MCF 10A (cell line): Measurements from ENCODE around the gene CAMTA1. TPM values are rescaled to one million over a fixed set of nuclear protein-coding genes. Genes with fewer than 3 reads are reported as not detected.

ENCODE experiments used
- BruUV-seq: library from RNA; stranded (reverse); fragments of 400-500 nt; replicated peaks from 2 replicates; lab custom pipeline; 2021; lab: Mats Ljungman, UMichigan
- CTCF ChIA-PET: fragments of 300-600 bp; sonication (Branson Sonifier 250); formaldehyde crosslinking; extraction: SDS; loops from one replicate; lab custom pipeline; 2021; ENCODE audit warnings: antibody characterized with exemption, inconsistent platforms; lab: Yijun Ruan, JAX
- POLR2A ChIA-PET: fragments of 300-600, 350-650 bp; sonication (Branson Sonifier 250); formaldehyde crosslinking; extraction: SDS; loops from one replicate; lab custom pipeline; 2020; ENCODE audit warnings: antibody characterized with exemption, inconsistent platforms; lab: Yijun Ruan, JAX
- DNase-seq: peaks from one replicate; pipeline ENCODE4 v3.0.0-alpha.2; 2018; ENCODE audit not compliant: unreplicated experiment
- H3K27ac Mint-ChIP-seq: one replicate; pipeline ENCODE4 v1.8.0; 2022; ENCODE audit warnings: mild to moderate bottlenecking, low read depth, mixed read lengths; ENCODE audit not compliant: unreplicated experiment
- H3K27me3 Mint-ChIP-seq: one replicate; pipeline ENCODE4 v1.8.0; 2022; ENCODE audit warnings: mixed read lengths; ENCODE audit not compliant: insufficient read depth, unreplicated experiment
- H3K36me3 Mint-ChIP-seq: one replicate; pipeline ENCODE4 v1.8.0; 2022; ENCODE audit warnings: mild to moderate bottlenecking, moderate library complexity, mixed read lengths; ENCODE audit not compliant: insufficient read depth, unreplicated experiment
- H3K4me1 Mint-ChIP-seq: one replicate; pipeline ENCODE4 v1.8.0; 2022; ENCODE audit warnings: mixed read lengths; ENCODE audit not compliant: insufficient read depth, unreplicated experiment
- H3K4me3 Mint-ChIP-seq: one replicate; pipeline ENCODE4 v1.8.0; 2022; ENCODE audit warnings: mild to moderate bottlenecking, moderate library complexity, mixed read lengths; ENCODE audit not compliant: unreplicated experiment
- H3K9me3 Mint-ChIP-seq: one replicate; pipeline ENCODE4 v1.8.0; 2022; ENCODE audit warnings: mixed read lengths; ENCODE audit not compliant: unreplicated experiment
- CTCF ChIP-seq: fragments of 200-600 bp; IDR thresholded peaks from one replicate; pipeline ENCODE4 v1.8.0; 2022; ENCODE audit warnings: antibody characterized with exemption, mild to moderate bottlenecking; ENCODE audit not compliant: unreplicated experiment
- intact Hi-C: fragments of 100-400 bp; cut with micrococcal nuclease; formaldehyde crosslinking; loops from 2 replicates; pipeline ENCODE4 v1.14.1; 2022
- total RNA-seq: library from RNA; stranded (reverse); gene quantifications from 2 replicates; pipeline ENCODE4 v1.2.3, GENCODE V29; 2022

CAMTA1 gene
- total RNA-seq, 1 experiment from 2014 or later, result 74.1 TPM

GRCh38 chr1:7352364-7352763 lies 567.1 kb downstream of the CAMTA1 start:
- H3K27ac Mint-ChIP-seq, result no peak overlapping the region
- POLR2A ChIA-PET, result no interaction called here
- no peak for TF ChIP-seq CTCF
- intact Hi-C loops, result no loop called here
- no peaks in the 10 kb centered on the region for H3K36me3 Mint-ChIP-seq
- no peak overlapping the region for H3K4me3 Mint-ChIP-seq
- CTCF ChIA-PET, result interaction anchor here (0.7 to 0.9 kb wide), 2 partner anchors 11 to 40 kb away, joined by 3 to 5 read pairs; no protein-coding TSS in a partner anchor
- DNase-seq, result no peak
- no peaks in the 10 kb centered on the region for H3K27me3 Mint-ChIP-seq
- H3K9me3 Mint-ChIP-seq, result no peaks in the 10 kb centered on the region
- H3K4me1 Mint-ChIP-seq, result no peaks in the 10 kb centered on the region
- no TSS peak for BruUV-seq

- H3K36me3 Mint-ChIP-seq, result no peaks in the 10 kb centered on the region
- H3K9me3 Mint-ChIP-seq, result no peaks in the 10 kb centered on the region
- H3K27ac Mint-ChIP-seq, result no peak overlapping the region
- H3K4me3 Mint-ChIP-seq, result no peak overlapping the region
- intact Hi-C loops, result no loop called here
- no peak for TF ChIP-seq CTCF
- BruUV-seq, result no TSS peak
- H3K27me3 Mint-ChIP-seq, result no peaks in the 10 kb centered on the region
- DNase-seq, result no peak
- no peaks in the 10 kb centered on the region for H3K4me1 Mint-ChIP-seq
- CTCF ChIA-PET, result interaction anchor here (0.7 to 0.9 kb wide), 2 partner anchors 11 to 41 kb away, joined by 3 to 5 read pairs; no protein-coding TSS in a partner anchor
- POLR2A ChIA-PET, result no interaction called here
Observed at GRCh38 chr1:7352974-7353373, 567.7 kb downstream of the CAMTA1 start.

GRCh38 chr1:7355646-7356045 lies 570.4 kb downstream of the CAMTA1 start:
- no peaks in the 10 kb centered on the region for H3K9me3 Mint-ChIP-seq
- POLR2A ChIA-PET, result interaction anchor here (0.6 kb wide), 1 partner anchor 34 kb away, joined by 4 read pairs; no protein-coding TSS in a partner anchor
- no peak for TF ChIP-seq CTCF
- H3K27me3 Mint-ChIP-seq, result no peaks in the 10 kb centered on the region
- DNase-seq, result no peak
- no peak overlapping the region for H3K4me3 Mint-ChIP-seq
- no peaks in the 10 kb centered on the region for H3K36me3 Mint-ChIP-seq
- no TSS peak for BruUV-seq
- H3K27ac Mint-ChIP-seq, result no peak overlapping the region
- CTCF ChIA-PET, result no interaction called here
- intact Hi-C loops, result no loop called here
- no peaks in the 10 kb centered on the region for H3K4me1 Mint-ChIP-seq

GRCh38 chr1:7356079-7356478 lies 570.8 kb downstream of the CAMTA1 start:
- TF ChIP-seq CTCF, result no peak
- intact Hi-C loops, result no loop called here
- CTCF ChIA-PET, result no interaction called here

More at GRCh38 chr1:7356079-7356478, 570.8 kb downstream of the CAMTA1 start:
- peak; percentile 3 for DNase-seq
- no peaks in the 10 kb centered on the region for H3K36me3 Mint-ChIP-seq
- no peaks in the 10 kb centered on the region for H3K4me1 Mint-ChIP-seq
- no peaks in the 10 kb centered on the region for H3K27me3 Mint-ChIP-seq
- POLR2A ChIA-PET, result interaction anchor here (0.6 kb wide), 1 partner anchor 34 kb away, joined by 4 read pairs; no protein-coding TSS in a partner anchor
- no peaks in the 10 kb centered on the region for H3K9me3 Mint-ChIP-seq
- no peak overlapping the region for H3K4me3 Mint-ChIP-seq
- BruUV-seq, result no TSS peak
- H3K27ac Mint-ChIP-seq, result no peak overlapping the region
